Neuronal stem cell (in vitro differentiated cells): ENCODE measurements around the gene SCAF4.

Experiments
- DNase-seq: peaks from one replicate; pipeline ENCODE4 v3.0.0-alpha.2; 2013; ENCODE audit warnings: low spot score
- H2AFZ ChIP-seq: one replicate; pipeline ENCODE4 v1.6.1; 2013; ENCODE audit warnings: mild to moderate bottlenecking, low read length, inconsistent platforms
- H2AK5ac ChIP-seq: 2 replicates; pipeline ENCODE4 v1.6.1; 2013; ENCODE audit warnings: low read depth, mild to moderate bottlenecking, inconsistent platforms, low read length, moderate library complexity, mixed read lengths
- H2BK120ac ChIP-seq: 2 replicates; pipeline ENCODE4 v1.6.1; 2013; ENCODE audit warnings: low read depth, mild to moderate bottlenecking, inconsistent platforms, low read length, moderate library complexity, mixed read lengths
- H2BK12ac ChIP-seq: one replicate; pipeline ENCODE4 v1.6.1; 2013; ENCODE audit warnings: low read length, inconsistent platforms
- H2BK15ac ChIP-seq: 2 replicates; pipeline ENCODE4 v1.6.1; 2013; ENCODE audit warnings: mild to moderate bottlenecking, low read length, inconsistent platforms, mixed read lengths
- H2BK5ac ChIP-seq: one replicate; pipeline ENCODE4 v1.6.1; 2013; ENCODE audit warnings: inconsistent platforms, mild to moderate bottlenecking, low read length, moderate library complexity
- H3K14ac ChIP-seq: one replicate; pipeline ENCODE4 v1.6.1; 2013; ENCODE audit warnings: low read length, inconsistent platforms
- H3K18ac ChIP-seq: 2 replicates; pipeline ENCODE4 v1.6.1; 2013; ENCODE audit warnings: low read length, inconsistent platforms
- H3K23ac ChIP-seq: 2 replicates; pipeline ENCODE4 v1.6.1; 2013; ENCODE audit warnings: low read depth, mild to moderate bottlenecking, mixed read lengths, low read length, inconsistent platforms; ENCODE audit not compliant: poor library complexity
- H3K27ac ChIP-seq: replicated peaks from 3 replicates; pipeline ENCODE4 v1.5.1; 2013; ENCODE audit warnings: low read length, inconsistent platforms
- H3K27me3 ChIP-seq, 3 experiments: 2 replicates each; pipeline ENCODE4 v1.6.1; 2013; ENCODE audit warnings: low read length in 3 of 3, mild to moderate bottlenecking in 2 of 3, inconsistent platforms in 1 of 3, low read depth in 1 of 3, mixed read lengths in 1 of 3, moderate library complexity in 1 of 3; ENCODE audit not compliant: control insufficient read depth in 3 of 3, insufficient read depth in 3 of 3
- H3K36me3 ChIP-seq, 2 donors: replicated peaks in 1 of 2; 2 replicates each; pipeline ENCODE4 v1.6.1; 2013; ENCODE audit warnings: low read length in 2 of 2; ENCODE audit not compliant: control insufficient read depth in 2 of 2, insufficient read depth in 2 of 2
- H3K4ac ChIP-seq: 2 replicates; pipeline ENCODE4 v1.6.1; 2013; ENCODE audit warnings: inconsistent platforms, mild to moderate bottlenecking, low read length, moderate library complexity
- H3K4me1 ChIP-seq, 2 donors: 1 replicate in 1 of 2; 2 replicates in 1 of 2; pipeline ENCODE4 v1.6.1; 2013; ENCODE audit warnings: low read length in 2 of 2, low read depth in 1 of 2; ENCODE audit not compliant: control insufficient read depth in 2 of 2, insufficient read depth in 1 of 2
- H3K4me2 ChIP-seq: one replicate; pipeline ENCODE4 v1.6.1; 2013; ENCODE audit warnings: mild to moderate bottlenecking, low read length, inconsistent platforms; ENCODE audit not compliant: insufficient read depth, poor library complexity, severe bottlenecking
- H3K4me3 ChIP-seq, 2 donors: 2 replicates each; pipeline ENCODE4 v1.5.1; 2013; ENCODE audit warnings: low read length in 2 of 2, mild to moderate bottlenecking in 2 of 2, inconsistent platforms in 1 of 2, moderate library complexity in 1 of 2
- H3K79me1 ChIP-seq: one replicate; pipeline ENCODE4 v1.6.1; 2013; ENCODE audit warnings: low read depth, mild to moderate bottlenecking, inconsistent platforms, low read length, moderate library complexity
- H3K9ac ChIP-seq: one replicate; pipeline ENCODE4 v1.6.1; 2013; ENCODE audit warnings: mild to moderate bottlenecking, low read depth, low read length, inconsistent platforms; ENCODE audit not compliant: poor library complexity
- H3K9me3 ChIP-seq, 2 donors: replicated peaks in 1 of 2; 2 replicates each; pipeline versions ENCODE3 to v1.6.1; 2013; ENCODE audit warnings: low read length in 2 of 2, mild to moderate bottlenecking in 2 of 2, inconsistent platforms in 1 of 2, low read depth in 1 of 2, mixed read lengths in 1 of 2, moderate library complexity in 1 of 2; ENCODE audit not compliant: control insufficient read depth in 2 of 2, insufficient read depth in 1 of 2
- H4K8ac ChIP-seq: one replicate; pipeline ENCODE4 v1.6.1; 2013; ENCODE audit warnings: low read depth, mild to moderate bottlenecking, inconsistent platforms, low read length, moderate library complexity
- H4K91ac ChIP-seq: one replicate; pipeline ENCODE4 v1.6.1; 2013; ENCODE audit warnings: low read length, low read depth, mild to moderate bottlenecking, inconsistent platforms; ENCODE audit not compliant: poor library complexity
- WGBS, 2 donors: extraction: QIAGEN DNeasy Blood & Tissue Kit; methylation state at CpG; one replicate each; pipeline ENCODE4 v1.1.7; 2013; ENCODE audit warnings: missing lambda C conversion rate in 2 of 2, mixed read lengths in 1 of 2; ENCODE audit not compliant: insufficient read length in 2 of 2, insufficient replicate concordance in 1 of 2; ENCODE audit errors: extremely low coverage in 2 of 2; 5-methylcytosine and 5-hydroxymethylcytosine counted together

SCAF4 gene

DNA sequence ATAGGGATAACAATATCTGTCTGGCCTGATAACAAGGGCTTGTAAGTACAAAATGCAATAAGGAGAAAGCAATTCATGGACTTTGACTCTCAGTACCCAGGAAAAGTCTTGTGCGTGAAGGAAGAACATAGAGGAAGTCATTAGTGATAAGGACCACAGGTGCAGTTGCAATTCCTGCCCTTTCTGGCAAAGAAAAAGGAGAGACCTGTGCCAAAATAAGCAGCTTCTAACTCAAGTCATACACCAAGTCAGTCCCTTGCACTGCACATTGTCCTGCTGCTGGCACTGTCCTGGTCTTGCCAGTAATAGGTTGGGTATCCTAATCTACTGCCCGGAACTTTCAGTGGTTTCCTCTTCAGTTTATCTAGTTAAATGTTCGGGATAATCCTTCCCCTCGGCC, 87.3 kb downstream of the SCAF4 start:
- Histone ChIP-seq H3K4me3 (no peak overlapping the region), H3K27me3 (no peaks in the 10 kb centered on the region), H3K9ac (no peak overlapping the region), H2BK5ac (no peak overlapping the region), H2BK120ac (no peak overlapping the region), H3K23ac (no peak overlapping the region), H2AK5ac (no peak overlapping the region), H3K36me3 (no peaks in the 10 kb centered on the region), H3K9me3 (peaks cover 0 to 8% of the 10 kb centered on the region in 2 donors), H4K91ac (no peak overlapping the region), H3K18ac (no peak overlapping the region), H3K4me1 (no peaks in the 10 kb centered on the region), H3K4ac (no peak overlapping the region), H3K4me2 (no peak overlapping the region), H3K27ac (no peak overlapping the region), H4K8ac (no peak overlapping the region), H2BK12ac (no peak overlapping the region), H3K14ac (no peak overlapping the region), H2AFZ (no peak overlapping the region), H2BK15ac (no peak overlapping the region), H3K79me1 (no peaks in the 10 kb centered on the region)
- WGBS, 2 donors: no CpG with 5 or more reads among the region's 4 CpGs
- no peak for DNase-seq

DNA sequence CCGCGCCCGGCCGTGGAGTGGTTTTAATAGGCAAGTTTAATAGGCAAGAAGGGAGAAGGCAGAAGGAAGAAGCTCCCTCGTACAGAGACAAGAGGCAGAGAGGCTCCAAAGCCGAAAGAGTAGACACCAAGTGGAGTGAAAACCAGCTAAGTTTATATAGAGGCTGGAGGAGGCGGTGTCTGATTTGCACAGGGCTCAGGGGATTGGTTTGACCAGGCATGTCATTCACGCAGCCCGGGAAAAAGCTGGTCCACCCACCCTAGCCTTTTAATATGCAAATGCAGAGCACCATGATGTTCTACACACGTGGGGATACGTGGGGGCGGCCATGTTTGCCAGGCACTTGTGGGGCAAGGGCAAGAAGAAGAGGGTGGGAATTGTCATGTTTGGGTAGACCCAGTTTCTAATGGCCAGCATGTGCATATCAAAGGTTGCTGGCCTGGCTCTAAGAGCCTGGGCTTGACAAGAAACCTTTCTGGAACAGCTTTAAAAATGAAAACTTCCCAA, 90.4 kb downstream of the SCAF4 start:
- WGBS, 2 donors: no CpG with 5 or more reads among the region's 12 CpGs
- H3K36me3 ChIP-seq: no peaks in the 10 kb centered on the region
- H3K4me3 ChIP-seq: no peak overlapping the region
- no peak overlapping the region for H2AFZ ChIP-seq
- no peak overlapping the region for H3K18ac ChIP-seq
- no peak overlapping the region for H3K9ac ChIP-seq
- peaks cover 3 to 8% of the 10 kb centered on the region in 2 donors for H3K9me3 ChIP-seq
- no peak overlapping the region for H2AK5ac ChIP-seq
- H3K79me1 ChIP-seq: no peaks in the 10 kb centered on the region
- H2BK15ac ChIP-seq: no peak overlapping the region
- H2BK12ac ChIP-seq: peak overlapping the region; percentile 10
- no peaks in the 10 kb centered on the region for H3K27me3 ChIP-seq
- H3K4me2 ChIP-seq: no peak overlapping the region
- H3K14ac ChIP-seq: no peak overlapping the region
- no peak overlapping the region for H2BK5ac ChIP-seq
- H3K4me1 ChIP-seq: no peaks in the 10 kb centered on the region
- no peak overlapping the region for H3K4ac ChIP-seq
- DNase-seq: no peak
- H4K91ac ChIP-seq: no peak overlapping the region
- no peak overlapping the region for H2BK120ac ChIP-seq
- H3K23ac ChIP-seq: no peak overlapping the region
- H3K27ac ChIP-seq: no peak overlapping the region
- H4K8ac ChIP-seq: no peak overlapping the region

DNA sequence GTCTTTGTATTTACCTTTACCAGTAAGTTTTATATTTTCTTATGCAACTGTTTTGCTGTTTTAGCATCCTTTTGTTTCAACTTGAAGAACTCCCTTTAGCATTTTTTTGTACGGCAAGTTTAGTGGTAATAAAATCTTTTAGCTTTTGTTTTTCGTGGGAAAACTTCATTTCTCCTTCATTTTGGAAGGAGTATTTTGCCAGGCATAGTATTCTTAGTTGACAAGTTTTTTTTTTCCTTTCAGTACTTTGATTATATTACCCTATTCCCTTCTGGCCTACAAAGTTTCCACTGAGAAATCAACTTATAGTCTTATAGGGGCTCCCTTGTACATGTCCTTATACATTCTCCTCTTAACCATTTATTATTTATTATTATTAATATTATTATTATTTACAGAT, 95.0 kb downstream of the SCAF4 start:
- H2AK5ac ChIP-seq: no peak overlapping the region
- H3K36me3 ChIP-seq: no peaks in the 10 kb centered on the region
- H3K23ac ChIP-seq: no peak overlapping the region
- H2AFZ ChIP-seq: no peak overlapping the region
- no peak overlapping the region for H3K4me2 ChIP-seq
- no peak for DNase-seq
- no peak overlapping the region for H3K14ac ChIP-seq
- H2BK12ac ChIP-seq: no peak overlapping the region
- H2BK5ac ChIP-seq: no peak overlapping the region
- H4K8ac ChIP-seq: no peak overlapping the region
- H3K79me1 ChIP-seq: no peaks in the 10 kb centered on the region
- H3K9me3 ChIP-seq: peaks cover 3 to 4% of the 10 kb centered on the region in 2 donors
- H3K27me3 ChIP-seq: no peaks in the 10 kb centered on the region
- no peak overlapping the region for H3K18ac ChIP-seq
- no CpG with 5 or more reads among the region's 2 CpGs for WGBS, 2 donors
- H3K4me1 ChIP-seq: no peaks in the 10 kb centered on the region
- H2BK120ac ChIP-seq: no peak overlapping the region
- H3K4ac ChIP-seq: no peak overlapping the region
- no peak overlapping the region for H3K9ac ChIP-seq
- H3K4me3 ChIP-seq: no peak overlapping the region
- no peak overlapping the region for H3K27ac ChIP-seq
- no peak overlapping the region for H2BK15ac ChIP-seq
- no peak overlapping the region for H4K91ac ChIP-seq

DNA sequence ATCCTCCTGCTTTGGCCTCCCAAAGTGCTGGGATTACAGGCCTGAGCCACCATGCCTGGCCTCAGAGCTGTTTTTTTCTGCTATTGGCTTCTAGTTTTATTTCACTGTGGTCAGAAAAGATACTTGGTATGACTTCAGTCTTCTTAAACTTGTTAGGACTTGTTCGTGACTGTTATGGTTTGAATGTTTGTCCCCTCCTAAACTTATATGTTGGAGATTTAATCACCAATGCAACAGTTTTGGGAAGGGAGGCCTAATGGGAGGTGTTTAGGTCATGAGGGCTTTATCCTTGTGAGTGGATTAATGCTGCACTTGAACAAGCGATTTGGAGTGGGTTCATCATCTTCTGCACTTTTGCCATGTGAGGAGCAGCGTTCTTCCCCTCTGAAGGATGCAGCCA, 96.9 kb downstream of the SCAF4 start:
- Histone ChIP-seq H3K23ac (no peak overlapping the region), H2BK5ac (no peak overlapping the region), H3K9me3 (peaks cover 0 to 3% of the 10 kb centered on the region in 2 donors), H3K4ac (no peak overlapping the region), H2BK15ac (no peak overlapping the region), H2BK12ac (no peak overlapping the region), H3K27ac (no peak overlapping the region), H3K9ac (no peak overlapping the region), H3K18ac (no peak overlapping the region), H3K14ac (no peak overlapping the region), H4K91ac (peak overlapping the region; percentile 26), H3K27me3 (no peaks in the 10 kb centered on the region), H3K4me3 (no peak overlapping the region), H3K4me2 (no peak overlapping the region), H2AFZ (peak overlapping the region; percentile 42), H2BK120ac (no peak overlapping the region), H2AK5ac (no peak overlapping the region), H3K79me1 (no peaks in the 10 kb centered on the region), H3K4me1 (no peaks in the 10 kb centered on the region), H3K36me3 (no peaks in the 10 kb centered on the region), H4K8ac (no peak overlapping the region)
- no CpG with 5 or more reads among the region's 3 CpGs for WGBS, 2 donors
- no peak for DNase-seq
